ENCODE measurements around the gene EIF2S1.

GRCh38 chr14:67385120-67385519 is 25.0 kb downstream of the EIF2S1 start:
- TF ChIP-seq CTCF (IDR thresholded peaks at IDR 0.05) (no peak), POLR2A (IDR thresholded peaks at IDR 0.05) (no peak)
